A549 (cell line): Measurements from ENCODE around the gene TMEM132D. TPM values are rescaled to one million over a fixed set of nuclear protein-coding genes. Genes with fewer than 3 reads are reported as not detected.

Source experiments
- ATAC-seq, 2 experiments: fragments of 200-7000 bp in 1 of 2; fragments of >200 bp in 1 of 2; cut with Nextera tagmentation in 1 of 2; cut with Tn5 transposase in 1 of 2; 3 replicates each; pipeline versions ENCODE4 v1.8.0 to v1.9.1; 2018 to 2020; ENCODE audit warnings: mild to moderate bottlenecking in 1 of 2, moderate library complexity in 1 of 2
- CTCF ChIA-PET: fragments of 300-600 bp; sonication (Branson Sonifier 250); formaldehyde crosslinking; extraction: SDS; loops from one replicate; lab custom pipeline; 2021; ENCODE audit warnings: antibody characterized with exemption, inconsistent platforms; lab: Yijun Ruan, JAX
- POLR2A ChIA-PET: fragments of 350-600 bp; formaldehyde crosslinking; extraction: SDS; loops from one replicate; lab custom pipeline; 2021; ENCODE audit warnings: antibody characterized with exemption, inconsistent platforms; lab: Yijun Ruan, JAX
- DNase-seq, 2 experiments: peaks; one replicate each; pipeline versions ENCODE4 v3.0.0 to v3.0.0-alpha.2; 2011 to 2016; ENCODE audit warnings: low read depth in 1 of 2, low spot score in 1 of 2
- FAIRE-seq: peaks from 2 replicates; lab custom pipeline; 2011; peaks lifted over from hg19 to GRCh38; lab: Jason Lieb, UNC
- H3K27ac ChIP-seq, 2 experiments: fragments of >200 bp; sonication (Bioruptor Twin); formaldehyde crosslinking; 3 replicates each; pipeline ENCODE4 v1.5.1; 2016 to 2017
- H3K4me1 ChIP-seq: fragments of >200 bp; sonication (Bioruptor Twin); formaldehyde crosslinking; 3 replicates; pipeline ENCODE4 v1.6.1; 2016
- H3K4me2 ChIP-seq: fragments of >200 bp; sonication (Bioruptor Twin); formaldehyde crosslinking; 3 replicates; pipeline ENCODE4 v1.6.1; 2016
- H3K4me3 ChIP-seq: fragments of >200 bp; sonication (Bioruptor Twin); formaldehyde crosslinking; 3 replicates; pipeline ENCODE4 v1.5.1; 2016
- H3K9me3 ChIP-seq: fragments of >200 bp; sonication (Bioruptor Twin); formaldehyde crosslinking; 3 replicates; pipeline ENCODE4 v1.6.1; 2016
- ATOH8 ChIP-seq: fragments of 250-450 bp; sonication (Bioruptor Pico); IDR thresholded peaks from 2 replicates; pipeline ENCODE4 v1.5.0; 2020; ENCODE audit warnings: low read depth, mild to moderate bottlenecking, moderate library complexity
- BCL3 ChIP-seq: fragments of >200 bp; sonication (Bioruptor Twin); formaldehyde crosslinking; IDR thresholded peaks from 3 replicates; pipeline ENCODE4 v1.6.1; 2016
- BHLHE40 ChIP-seq: IDR thresholded peaks from 2 replicates; pipeline ENCODE4 v1.6.1; 2012; ENCODE audit warnings: low read depth, low read length, inconsistent platforms
- E2F6 ChIP-seq: IDR thresholded peaks from 2 replicates; pipeline ENCODE4 v1.6.1; 2012; ENCODE audit warnings: low read depth, borderline replicate concordance
- EHMT2 ChIP-seq: fragments of 200-600 bp; sonication (generic); IDR thresholded peaks from 2 replicates; pipeline ENCODE4 v1.6.1; 2016; ENCODE audit warnings: antibody characterized with exemption, low read depth, mild to moderate bottlenecking, moderate library complexity
- EP300 ChIP-seq, 2 experiments: fragments of >200 bp; sonication (Bioruptor Twin); formaldehyde crosslinking; IDR thresholded peaks; 2 replicates in 1 of 2; 3 replicates in 1 of 2; pipeline ENCODE4 v1.6.1; 2016 to 2017
- FOSL2 ChIP-seq, 2 experiments: fragments of 450-650 bp in 1 of 2; fragments of >200 bp in 1 of 2; sonication (Bioruptor Twin) in 1 of 2; formaldehyde crosslinking; IDR thresholded peaks; 2 replicates each; pipeline versions ENCODE4 v1.5.0 to v1.6.1; 2016 to 2020; ENCODE audit warnings: mild to moderate bottlenecking in 1 of 2, moderate library complexity in 1 of 2
- HDAC2 ChIP-seq: fragments of 200-600 bp; sonication (generic); IDR thresholded peaks from 2 replicates; pipeline ENCODE4 v1.6.1; 2016
- HES2 ChIP-seq: fragments of >200 bp; sonication (Bioruptor Twin); formaldehyde crosslinking; IDR thresholded peaks from 2 replicates; pipeline ENCODE4 v1.6.1; 2016
- HEYL ChIP-seq: fragments of 250-450 bp; sonication (Bioruptor Pico); IDR thresholded peaks from 2 replicates; pipeline ENCODE4 v1.8.0; 2021; ENCODE audit warnings: mild to moderate bottlenecking, moderate library complexity
- HMGXB4 ChIP-seq: fragments of 250-450 bp; sonication (Bioruptor Pico); IDR thresholded peaks from 2 replicates; pipeline ENCODE4 v1.5.0; 2021; ENCODE audit warnings: mild to moderate bottlenecking, moderate library complexity, borderline replicate concordance
- HOXA7 ChIP-seq: fragments of 250-450 bp; sonication (Bioruptor Pico); IDR thresholded peaks from 2 replicates; pipeline ENCODE4 v1.5.0; 2020; ENCODE audit warnings: mild to moderate bottlenecking, moderate library complexity
- JUN ChIP-seq, 2 experiments: fragments of >200 bp; sonication (Bioruptor Twin); formaldehyde crosslinking; IDR thresholded peaks; 2 replicates in 1 of 2; 3 replicates in 1 of 2; pipeline ENCODE4 v1.6.1; 2016 to 2017
- KDM1A ChIP-seq: fragments of 200-600 bp; sonication (generic); IDR thresholded peaks from 2 replicates; pipeline ENCODE4 v1.6.1; 2016; ENCODE audit warnings: low read depth, mild to moderate bottlenecking
- NPAS2 ChIP-seq: fragments of 250-450 bp; sonication (Bioruptor Pico); IDR thresholded peaks from 2 replicates; pipeline ENCODE4 v1.8.0; 2022; ENCODE audit warnings: mild to moderate bottlenecking, moderate library complexity, borderline replicate concordance
- PHF8 ChIP-seq: fragments of 200-600 bp; sonication (generic); IDR thresholded peaks from 2 replicates; pipeline ENCODE4 v1.6.1; 2016; ENCODE audit warnings: low read depth, mild to moderate bottlenecking, antibody characterized with exemption, moderate library complexity, borderline replicate concordance
- POLR2A ChIP-seq: IDR thresholded peaks from 2 replicates; pipeline ENCODE4 v1.6.1; 2012; ENCODE audit warnings: mild to moderate bottlenecking, low read length
- RARB ChIP-seq: fragments of 250-450 bp; sonication (Bioruptor Pico); IDR thresholded peaks from 2 replicates; pipeline ENCODE4 v1.8.0; 2021; ENCODE audit warnings: mild to moderate bottlenecking, moderate library complexity
- RCOR1 ChIP-seq: fragments of 150-350 bp; IDR thresholded peaks from 2 replicates; pipeline ENCODE4 v1.6.1; 2014; ENCODE audit warnings: antibody characterized with exemption, low read length, low read depth
- REST ChIP-seq: fragments of 200-600 bp; sonication (generic); IDR thresholded peaks from 2 replicates; pipeline ENCODE4 v1.6.1; 2016; ENCODE audit warnings: antibody characterized with exemption, mild to moderate bottlenecking, moderate library complexity
- SREBF2 ChIP-seq: fragments of 450-650 bp; IDR thresholded peaks from 2 replicates; pipeline ENCODE4 v1.6.1; 2014; ENCODE audit warnings: mild to moderate bottlenecking, moderate library complexity
- ZFP36 ChIP-seq: fragments of 450-650 bp; IDR thresholded peaks from 2 replicates; pipeline ENCODE4 v1.6.1; 2014; ENCODE audit warnings: borderline replicate concordance; ENCODE audit not compliant: partially characterized antibody
- ZNF302 ChIP-seq: fragments of 250-450 bp; sonication (Bioruptor Pico); IDR thresholded peaks from 2 replicates; pipeline ENCODE4 v1.9.0; 2021; ENCODE audit warnings: inconsistent platforms, mild to moderate bottlenecking, moderate library complexity
- WGBS: methylation state at CpG from one replicate; pipeline ENCODE4 v1.1.6; 2017; ENCODE audit errors: missing lambda C conversion rate; 5-methylcytosine and 5-hydroxymethylcytosine counted together
- polyA plus RNA-seq, 4 experiments: library from polyadenylated mRNA; depleted of rRNA in 3 of 4; stranded (reverse); fragments of >200 nt; fragmentation: RNase III in 1 of 4; extraction: RNeasy Plus Mini Kit Qiagen cat#74134 plus additional on column Dnase treatment in 1 of 4; gene quantifications; 2 replicates in 3 of 4; 3 replicates in 1 of 4; pipeline ENCODE4 v1.2.3, GENCODE V29; 2011 to 2017

The TMEM132D gene
- polyA plus RNA-seq, 2 of the 4 experiments (the other 2 are of a cell fraction): not detected

GRCh38 chr12:129877411-129877810, 26.4 kb downstream of the TMEM132D start:
- ChIA-PET CTCF (interaction anchor here (1.2 kb wide), 1 partner anchor 27 kb away, joined by 3 read pairs; the partner anchor contains the start of gene TMEM132D), POLR2A (no interaction called here)
- 62% methylated on average over 11 of the region's 11 CpGs for WGBS
- ATAC-seq (no peak), DNase-seq (no peak), FAIRE-seq (no peak)
- Histone ChIP-seq H3K4me1 (no peaks in the 10 kb centered on the region), H3K4me3 (no peak overlapping the region), H3K9me3 (no peaks in the 10 kb centered on the region), H3K27ac (no peak overlapping the region), H3K4me2 (no peak overlapping the region)
- TF ChIP-seq HES2: no peak
- TF ChIP-seq E2F6: no peak
- no peak for TF ChIP-seq POLR2A
- TF ChIP-seq SREBF2: no peak
- TF ChIP-seq HDAC2: no peak
- TF ChIP-seq KDM1A: no peak
- no peak for TF ChIP-seq REST
- no peak for TF ChIP-seq ATOH8
- no peak for TF ChIP-seq EHMT2
- TF ChIP-seq ZFP36: no peak
- TF ChIP-seq BHLHE40: no peak
- no peak for TF ChIP-seq RCOR1
- no peak for TF ChIP-seq NPAS2
- no peak for TF ChIP-seq HEYL (CRISPR knock-in tag)

- FAIRE-seq: no peak
- ATAC-seq: no peak
- Histone ChIP-seq H3K27ac (no peak overlapping the region), H3K4me1 (no peaks in the 10 kb centered on the region), H3K4me3 (no peak overlapping the region), H3K9me3 (no peaks in the 10 kb centered on the region), H3K4me2 (no peak overlapping the region)
- WGBS: 9% methylated on average over 6 of the region's 6 CpGs
- no peak for DNase-seq
- no peak for TF ChIP-seq FOSL2 (IDR thresholded peaks at IDR 0.05)
- TF ChIP-seq FOSL2 (CRISPR knock-in tag; IDR thresholded peaks at IDR 0.05): no peak
- no peak for TF ChIP-seq HOXA7 (CRISPR knock-in tag)
- TF ChIP-seq ZNF302 (CRISPR knock-in tag): no peak
- TF ChIP-seq JUN (IDR thresholded peaks at IDR 0.05): no peak
- TF ChIP-seq PHF8: no peak
- TF ChIP-seq RARB (CRISPR knock-in tag): no peak
- TF ChIP-seq HES2: no peak
- TF ChIP-seq HMGXB4 (CRISPR knock-in tag): no peak
- TF ChIP-seq BCL3: no peak
- TF ChIP-seq EP300 (IDR thresholded peaks at IDR 0.05): no peak
- ChIA-PET POLR2A (no interaction called here), CTCF (no interaction called here)
Observed at GRCh38 chr12:129873833-129874208, 30.0 kb downstream of the TMEM132D start.
